Astrocyte of the spinal cord (primary cell): ENCODE measurements around the gene ZHX3.

Experiments
- DNase-seq: peaks from one replicate; pipeline ENCODE4 v3.0.0; 2011; ENCODE audit warnings: low read depth, low spot score
- H3K4me3 ChIP-seq: 2 replicates; pipeline ENCODE4 v1.5.1; 2011; ENCODE audit warnings: low read depth, mild to moderate bottlenecking, low read length, moderate library complexity
- in situ Hi-C: cut with HindIII; loops from 2 replicates; pipeline ENCODE4 v1.10.0; 2017; ENCODE audit warnings: low sequenced_read_pairs
- TF ChIP-seq, protein P1 (sequence below): IDR thresholded peaks from 2 replicates; pipeline ENCODE4 v1.5.1; 2012; ENCODE audit warnings: low read depth, mild to moderate bottlenecking, low read length, inconsistent platforms

The ZHX3 gene

GRCh38 chr20:41342474-41343464 lies 25.2 kb upstream of the ZHX3 start:
- in situ Hi-C loops, result no loop called here
- H3K4me3 ChIP-seq, result no peak overlapping the region
- DNase-seq, result no peak
- TF ChIP-seq, protein P1, sequence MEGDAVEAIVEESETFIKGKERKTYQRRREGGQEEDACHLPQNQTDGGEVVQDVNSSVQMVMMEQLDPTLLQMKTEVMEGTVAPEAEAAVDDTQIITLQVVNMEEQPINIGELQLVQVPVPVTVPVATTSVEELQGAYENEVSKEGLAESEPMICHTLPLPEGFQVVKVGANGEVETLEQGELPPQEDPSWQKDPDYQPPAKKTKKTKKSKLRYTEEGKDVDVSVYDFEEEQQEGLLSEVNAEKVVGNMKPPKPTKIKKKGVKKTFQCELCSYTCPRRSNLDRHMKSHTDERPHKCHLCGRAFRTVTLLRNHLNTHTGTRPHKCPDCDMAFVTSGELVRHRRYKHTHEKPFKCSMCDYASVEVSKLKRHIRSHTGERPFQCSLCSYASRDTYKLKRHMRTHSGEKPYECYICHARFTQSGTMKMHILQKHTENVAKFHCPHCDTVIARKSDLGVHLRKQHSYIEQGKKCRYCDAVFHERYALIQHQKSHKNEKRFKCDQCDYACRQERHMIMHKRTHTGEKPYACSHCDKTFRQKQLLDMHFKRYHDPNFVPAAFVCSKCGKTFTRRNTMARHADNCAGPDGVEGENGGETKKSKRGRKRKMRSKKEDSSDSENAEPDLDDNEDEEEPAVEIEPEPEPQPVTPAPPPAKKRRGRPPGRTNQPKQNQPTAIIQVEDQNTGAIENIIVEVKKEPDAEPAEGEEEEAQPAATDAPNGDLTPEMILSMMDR, result no peak

DNA sequence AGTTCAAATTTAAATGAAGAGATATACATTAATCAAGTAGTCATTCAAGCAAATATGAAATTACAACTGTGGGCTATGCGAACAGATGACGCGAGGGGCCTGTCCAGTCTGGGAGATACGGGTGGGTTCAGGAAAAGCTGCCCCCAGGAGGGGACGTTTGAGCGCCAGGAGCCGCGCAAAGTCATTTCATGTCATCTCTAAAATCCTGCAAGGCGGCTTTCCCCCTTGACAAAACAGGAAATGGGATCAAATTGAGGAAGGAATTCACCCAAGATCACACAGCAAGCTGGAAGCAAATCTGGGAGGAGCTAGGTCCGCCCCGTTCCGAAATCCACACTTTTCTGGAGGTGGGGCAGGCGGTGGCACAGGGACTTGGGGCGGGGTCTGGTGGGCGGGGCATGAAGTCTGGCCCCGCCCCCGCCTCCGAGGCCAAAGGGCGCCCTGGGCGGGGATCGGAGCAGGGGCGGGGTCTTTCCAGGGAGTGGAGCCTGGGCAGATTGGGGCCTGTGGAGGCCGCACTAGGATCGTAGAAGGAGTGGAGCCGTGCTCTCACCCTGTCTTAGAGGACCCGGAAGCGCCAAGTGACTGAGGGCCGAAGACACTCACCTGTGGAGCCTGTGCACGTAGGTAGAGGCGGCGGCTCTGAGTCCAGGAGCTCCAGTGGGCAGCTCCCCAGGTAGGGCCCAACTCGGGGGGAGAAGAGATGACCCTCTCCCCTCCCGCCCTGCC lies 23.0 kb upstream of the ZHX3 start, which contains the start of gene LPIN3:
LPIN3 (plus strand) TSS at position 495 of the 729 bp plus-strand sequence. CDS start 4,983 bp downstream, outside the sequence.
- in situ Hi-C loops, result no loop called here
- TF ChIP-seq, protein P1, result no peak
- peak within 1 kb of the TSS; percentile 39 for H3K4me3 ChIP-seq
- peak; percentile 81 for DNase-seq

DNA sequence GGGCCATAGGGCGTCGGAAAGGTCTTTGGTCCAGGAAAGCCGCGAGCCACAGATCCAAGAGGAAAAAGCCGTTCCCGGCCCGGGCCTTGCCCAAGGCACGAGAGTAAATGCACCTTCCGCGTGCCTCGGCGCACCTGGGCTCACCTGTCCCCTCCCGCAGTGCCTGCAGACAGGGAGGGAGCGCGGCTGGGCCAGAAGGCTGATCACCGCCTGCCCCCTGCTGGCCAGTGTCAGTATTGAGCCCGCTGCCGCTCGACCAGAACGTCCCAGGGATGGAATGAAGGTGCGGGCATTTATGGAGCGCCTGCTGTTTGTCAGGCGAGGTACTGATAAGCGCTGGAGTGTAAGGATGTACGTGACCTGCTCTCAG lies 22.4 kb upstream of the ZHX3 start:
- in situ Hi-C loops, result no loop called here
- peak; percentile 57 for DNase-seq
- TF ChIP-seq, protein P1, result peak; percentile 91
- peak overlapping the region; percentile 39 for H3K4me3 ChIP-seq

DNA sequence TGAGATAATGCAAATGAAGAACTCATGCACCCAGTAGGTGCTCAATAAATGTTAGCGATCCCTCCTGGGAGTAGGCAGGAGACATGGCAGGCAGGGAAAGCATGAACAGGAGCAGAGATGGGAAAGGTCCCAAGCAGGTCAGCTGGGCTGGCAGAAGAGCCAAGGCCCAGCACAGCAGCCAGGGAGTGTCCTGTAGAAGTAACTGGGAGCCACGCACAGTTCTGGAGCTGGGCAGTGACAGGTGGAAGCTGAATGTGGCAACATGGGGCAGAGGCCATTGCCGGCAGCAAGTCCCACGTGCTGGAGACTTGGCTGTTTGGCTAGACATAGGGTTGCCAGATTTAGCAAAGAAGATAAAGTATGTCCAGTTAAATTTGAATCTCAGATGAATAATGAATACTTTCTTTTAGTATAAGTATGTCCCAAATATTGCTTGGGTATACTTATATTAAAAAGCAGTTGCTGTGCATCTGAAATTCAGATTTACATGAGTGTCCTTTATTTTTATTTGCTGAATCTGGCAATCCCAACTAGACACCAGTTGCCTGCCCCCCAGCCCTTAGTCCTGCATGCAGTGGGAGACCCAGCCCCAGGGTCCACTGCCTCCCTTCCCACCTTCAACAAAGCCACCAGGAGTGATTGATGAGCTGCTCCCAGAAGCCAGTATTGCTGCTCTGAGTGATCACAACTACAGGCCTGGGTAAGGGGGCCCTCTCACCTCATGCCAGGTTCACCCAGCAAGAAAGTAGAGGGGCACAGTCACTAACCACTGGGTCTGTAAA lies 19.4 kb upstream of the ZHX3 start:
- H3K4me3 ChIP-seq, result no peak overlapping the region
- in situ Hi-C loops, result no loop called here
- TF ChIP-seq, protein P1, result no peak
- no peak for DNase-seq

- TF ChIP-seq, protein P1, result no peak
- DNase-seq, result no peak
- H3K4me3 ChIP-seq, result no peak overlapping the region
- in situ Hi-C loops, result no loop called here
Measured at GRCh38 chr20:41335591-41335990, 18.1 kb upstream of the ZHX3 start.
